SK-N-SH treated with all-trans-retinoic acid at 6 μM for 48 hours (cell line): ENCODE data around the gene D2HGDH.

Experiments
- ARNTL ChIP-seq: fragments of 450-650 bp; formaldehyde crosslinking; IDR thresholded peaks from 2 replicates; pipeline ENCODE4 v1.5.0; 2020; ENCODE audit warnings: low read depth, mild to moderate bottlenecking, moderate library complexity, borderline replicate concordance
- GLIS3 ChIP-seq: fragments of 250-450 bp; sonication (Bioruptor Pico); IDR thresholded peaks from 2 replicates; pipeline ENCODE4 v1.5.0; 2020; ENCODE audit warnings: mild to moderate bottlenecking, moderate library complexity
- OSR1 ChIP-seq: fragments of 250-450 bp; sonication (Bioruptor Pico); IDR thresholded peaks from 2 replicates; pipeline ENCODE4 v1.8.0; 2022; ENCODE audit warnings: moderate library complexity, mild to moderate bottlenecking, inconsistent platforms
- TCF4 ChIP-seq: fragments of 250-450 bp; sonication (Bioruptor Pico); IDR thresholded peaks from 2 replicates; pipeline ENCODE4 v1.8.0; 2021; ENCODE audit warnings: mild to moderate bottlenecking, moderate library complexity, borderline replicate concordance
- ZFP30 ChIP-seq: fragments of 450-650 bp; formaldehyde crosslinking; IDR thresholded peaks from 2 replicates; pipeline ENCODE4 v1.5.0; 2022; ENCODE audit warnings: mild to moderate bottlenecking, moderate library complexity
- ZNF565 ChIP-seq: fragments of 450-650 bp; formaldehyde crosslinking; conservative IDR thresholded peaks from 2 replicates; pipeline ENCODE4 v1.5.0; 2020; ENCODE audit warnings: low read depth, mild to moderate bottlenecking, moderate library complexity
- ZNF8 ChIP-seq: fragments of 450-650 bp; formaldehyde crosslinking; IDR thresholded peaks from 2 replicates; pipeline ENCODE4 v1.5.0; 2020; ENCODE audit warnings: mild to moderate bottlenecking, moderate library complexity

DNA sequence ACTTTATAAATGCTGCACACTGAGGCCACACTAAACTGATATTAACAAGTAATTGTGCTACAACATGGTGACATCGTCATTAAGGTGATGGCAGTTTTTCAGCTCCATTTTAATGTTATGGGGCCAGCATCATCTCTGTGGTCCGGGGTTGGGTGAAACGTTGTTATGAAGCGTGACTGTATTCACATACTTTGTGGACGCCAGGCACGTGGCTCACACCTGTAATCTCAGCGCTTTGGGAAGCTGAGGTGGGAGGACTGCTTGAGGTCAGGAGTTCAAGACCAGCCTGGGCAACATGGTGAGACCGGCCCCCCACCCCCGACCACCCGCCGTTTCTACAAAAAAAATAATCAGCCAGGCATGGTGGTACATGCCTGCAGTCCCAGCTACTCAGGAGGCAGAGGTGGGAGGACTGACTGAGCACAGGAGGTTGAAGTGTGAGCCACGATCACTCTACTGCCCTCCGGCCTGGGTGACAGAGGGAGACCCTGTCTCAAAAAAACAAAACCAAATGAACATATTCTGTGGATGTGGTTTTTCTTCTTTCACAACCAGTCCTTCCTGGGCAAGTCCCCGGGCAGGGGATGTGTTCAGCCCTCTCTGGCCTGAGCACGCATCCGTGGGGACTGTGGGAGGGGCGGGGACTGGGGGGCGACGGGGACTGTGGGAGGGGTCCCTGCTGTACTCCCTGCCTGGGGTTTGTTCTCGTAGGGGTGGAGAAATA is 29.3 kb downstream of the D2HGDH start:
- TF ChIP-seq ZNF565 (no peak), ARNTL (CRISPR knock-in tag) (no peak), OSR1 (CRISPR knock-in tag) (no peak), GLIS3 (CRISPR knock-in tag) (no peak), ZFP30 (CRISPR knock-in tag) (no peak), ZNF8 (no peak), TCF4 (no peak)
